ENCODE data around the gene UMAD1. TPM values are rescaled to one million over a fixed set of nuclear protein-coding genes. Genes with fewer than 3 reads are reported as not detected.

Gene UMAD1
- total RNA-seq (10 to 100 TPM; 16.7 to 77.4 (median 27.2) TPM), polyA plus RNA-seq (10 to 100 TPM in 1 of 3 donors, 1 to 10 TPM in 2; 7.4 to 33.3 (median 9.0) TPM)
- long read RNA-seq, donor 1, partial matches to known transcripts, result 8 of 29 reads
- long read RNA-seq, donor 1, other reads (novel, unspliced or antisense), result 15 of 29 reads
- long read RNA-seq, donor 2, partial matches to known transcripts, result 14 of 22 reads
- long read RNA-seq, donor 2, other reads (novel, unspliced or antisense), result 7 of 22 reads
- long read RNA-seq, donor 3, partial matches to known transcripts, result 11 of 21 reads
- long read RNA-seq, donor 3, other reads (novel, unspliced or antisense), result 6 of 21 reads
- long read RNA-seq, donor 4, partial matches to known transcripts, result 1 of 7 reads
- long read RNA-seq, donor 4, other reads (novel, unspliced or antisense), result 6 of 7 reads
- long read RNA-seq, donor 5, partial matches to known transcripts, result 1 of 39 reads
- long read RNA-seq, donor 5, other reads (novel, unspliced or antisense), result 37 of 39 reads
- long read RNA-seq, donor 6, partial matches to known transcripts, result 0 of 8 reads
- long read RNA-seq, donor 6, other reads (novel, unspliced or antisense), result 8 of 8 reads
- long read RNA-seq, donor 7, partial matches to known transcripts, result 0 of 2 reads
- long read RNA-seq, donor 7, other reads (novel, unspliced or antisense), result 0 of 2 reads
- long read RNA-seq, donor 8, partial matches to known transcripts, result 0 of 12 reads
- long read RNA-seq, donor 8, other reads (novel, unspliced or antisense), result 12 of 12 reads
- long read RNA-seq, donor 9, partial matches to known transcripts, result 8 of 23 reads
- long read RNA-seq, donor 9, other reads (novel, unspliced or antisense), result 13 of 23 reads
- long read RNA-seq, donor 10, partial matches to known transcripts, result 7 of 8 reads
- long read RNA-seq, donor 10, other reads (novel, unspliced or antisense), result 0 of 8 reads

GRCh38 chr7:7640221-7641128 lies at the start of gene UMAD1:
Gene UMAD1 (plus strand): TSS chr7:7640752. CDS start chr7:7673372, 32,620 bp downstream.
- intact Hi-C loops (cut with DNase I), result no loop called here
- 0% methylated on average over 29 to 68 of the region's 68 CpGs for WGBS, 4 donors

GRCh38 chr7:7595451-7595850 lies 45.1 kb upstream of the UMAD1 start:
- H3K27me3 ChIP-seq, result no peaks in the 10 kb centered on the region
- TF ChIP-seq CTCF (IDR thresholded peaks at IDR 0.05), result peak; percentile 13 to 68 (median 52)
- TF ChIP-seq POLR2A (IDR thresholded peaks at IDR 0.05), result no peak
- no peaks in the 10 kb centered on the region for H3K9me3 ChIP-seq (replicated peaks in 1 of 3)
- no peak overlapping the region for H3K4me3 ChIP-seq
- peaks cover 0 to 3% of the 10 kb centered on the region in 2 donors for H3K4me1 ChIP-seq (replicated peaks in 1 of 2)
- peaks cover 0 to 14% of the 10 kb centered on the region in 2 donors for H3K36me3 ChIP-seq (replicated peaks in 1 of 2)
- WGBS, 4 donors, result 68 to 89% (median 83%) methylated on average over 1 of the region's 1 CpG
- intact Hi-C loops (cut with DNase I), result no loop called here
- H3K27ac ChIP-seq, result no peak overlapping the region
- no peak for DNase-seq

More at GRCh38 chr7:7640221-7641128, at the start of gene UMAD1:
- peak; percentile 98 to 100 (median 99) for DNase-seq
- Histone ChIP-seq H3K27me3 (no peaks in the 10 kb centered on the region), H3K9me3 (replicated peaks in 1 of 3) (no peaks in the 10 kb centered on the region), H3K4me3 (peak within 1 kb of the TSS; percentile 74 to 85 (median 84)), H3K4me1 (replicated peaks in 1 of 2) (peaks cover 11 to 20% of the 10 kb centered on the region in 2 donors), H3K27ac (peak within 1 kb of the TSS; percentile 65 to 97 (median 92)), H3K36me3 (replicated peaks in 1 of 2) (no peaks in the 10 kb centered on the region)
- TF ChIP-seq POLR2A (IDR thresholded peaks at IDR 0.05), result peak; percentile 81 to 85
- no peak for TF ChIP-seq CTCF (IDR thresholded peaks at IDR 0.05)

GRCh38 chr7:7596176-7596575 lies 44.4 kb upstream of the UMAD1 start:
- DNase-seq, result peak in 1 of 7 donors; percentile 8
- Histone ChIP-seq H3K27me3 (no peaks in the 10 kb centered on the region), H3K27ac (no peak overlapping the region), H3K4me3 (no peak overlapping the region), H3K36me3 (replicated peaks in 1 of 2) (peaks cover 0 to 14% of the 10 kb centered on the region in 2 donors), H3K9me3 (replicated peaks in 1 of 3) (no peaks in the 10 kb centered on the region), H3K4me1 (replicated peaks in 1 of 2) (peaks cover 0 to 3% of the 10 kb centered on the region in 2 donors)
- TF ChIP-seq POLR2A (IDR thresholded peaks at IDR 0.05) (no peak), CTCF (IDR thresholded peaks at IDR 0.05) (no peak)
- WGBS, 4 donors, result 86 to 90% (median 88%) methylated on average over 5 of the region's 5 CpGs
- intact Hi-C loops (cut with DNase I), result no loop called here
